ENCODE results near the gene MIDN.
"Not testable (repeated sequence)": the region's sequence is repeated elsewhere in the genome, so short reads cannot be mapped to it uniquely, and the experiment has no call there.

- not testable (repeated sequence) for TF ChIP-seq CTCF, POLR2AphosphoS5, POLR2A (IDR thresholded peaks at IDR 0.05)
These were observed 57.0 kb downstream of the MIDN start for GRCh38 chr19:1305354-1305753.

All from suprapubic skin (tissue), 4 donors.